ENCODE data around the gene SYT1. TPM values are rescaled to one million over a fixed set of nuclear protein-coding genes. Genes with fewer than 3 reads are reported as not detected.

SYT1 gene
- polyA plus RNA-seq, 3 donors: 0.72 TPM; not detected in 2

- H3K4me1 Mint-ChIP-seq: no peaks in the 10 kb centered on the region
- Histone ChIP-seq H3K9me3 (replicated peaks in 1 of 2; ENCODE audit: control insufficient read depth in 1 of 2, insufficient read depth in 1 of 2, low read length in 2 of 2) (no peaks in the 10 kb centered on the region), H4K20me1 (ENCODE audit: insufficient read depth, low read length) (no peaks in the 10 kb centered on the region), H3K36me3 (replicated peaks in 1 of 2; ENCODE audit: control insufficient read depth in 1 of 2, insufficient read depth in 2 of 2, low read length in 2 of 2) (no peaks in the 10 kb centered on the region), H3K9ac (ENCODE audit: insufficient read depth, low read length, poor library complexity, severe bottlenecking) (no peak overlapping the region), H3K4me3 (replicated peaks in 1 of 3; ENCODE audit: low read depth in 2 of 3, low read length in 3 of 3) (no peak overlapping the region), H2AFZ (ENCODE audit: insufficient read depth, low read depth, low read length, poor library complexity, severe bottlenecking) (no peak overlapping the region), H3K27me3 (ENCODE audit: control insufficient read depth in 2 of 2, insufficient read depth in 2 of 2, low read length in 2 of 2) (no peaks in the 10 kb centered on the region), H3K27ac (ENCODE audit: low read depth in 1 of 2, low read length in 2 of 2) (no peak overlapping the region), H3K4me1 (ENCODE audit: control insufficient read depth in 1 of 2, insufficient read depth in 2 of 2, low read length in 2 of 2) (no peaks in the 10 kb centered on the region), H3K79me2 (ENCODE audit: insufficient read depth, low read length) (no peaks in the 10 kb centered on the region), H3K4me2 (replicated peaks; ENCODE audit: extremely low read depth, low read length, poor library complexity, severe bottlenecking) (no peak overlapping the region)
- no peak overlapping the region for H3K4me3 Mint-ChIP-seq
- no peak for TF ChIP-seq CTCF (IDR thresholded peaks at IDR 0.05)
- H3K36me3 Mint-ChIP-seq: no peaks in the 10 kb centered on the region
- H3K9me3 Mint-ChIP-seq: no peaks in the 10 kb centered on the region
- H3K27me3 Mint-ChIP-seq (ENCODE audit: low read depth in 3 of 3): no peaks in the 10 kb centered on the region
- no peak overlapping the region for H3K27ac Mint-ChIP-seq
- DNase-seq: no peak
- intact Hi-C loops (cut with micrococcal nuclease): no loop called here
- 69% methylated on average over 1 of the region's 2 CpGs for WGBS (ENCODE audit: insufficient coverage)
Observed at GRCh38 chr12:79414252-79414651, 549.7 kb downstream of the SYT1 start.

- H3K4me1 Mint-ChIP-seq: no peaks in the 10 kb centered on the region
- H4K20me1 ChIP-seq (ENCODE audit: insufficient read depth, low read length): no peaks in the 10 kb centered on the region
- no CpG with 5 or more reads among the region's 2 CpGs for WGBS (ENCODE audit: insufficient coverage)
- no peak overlapping the region for H3K27ac ChIP-seq (ENCODE audit: low read depth in 1 of 2, low read length in 2 of 2)
- no peak for TF ChIP-seq CTCF (IDR thresholded peaks at IDR 0.05)
- no peak overlapping the region for H3K27ac Mint-ChIP-seq
- H3K27me3 Mint-ChIP-seq (ENCODE audit: low read depth in 3 of 3): no peaks in the 10 kb centered on the region
- no peak overlapping the region for H3K4me2 ChIP-seq (replicated peaks; ENCODE audit: extremely low read depth, low read length, poor library complexity, severe bottlenecking)
- intact Hi-C loops (cut with micrococcal nuclease): no loop called here
- no peak overlapping the region for H3K4me3 Mint-ChIP-seq
- H3K36me3 ChIP-seq (replicated peaks in 1 of 2; ENCODE audit: control insufficient read depth in 1 of 2, insufficient read depth in 2 of 2, low read length in 2 of 2): no peaks in the 10 kb centered on the region
- H3K4me3 ChIP-seq (replicated peaks in 1 of 3; ENCODE audit: low read depth in 2 of 3, low read length in 3 of 3): no peak overlapping the region
- no peaks in the 10 kb centered on the region for H3K9me3 Mint-ChIP-seq
- no peak overlapping the region for H3K9ac ChIP-seq (ENCODE audit: insufficient read depth, low read length, poor library complexity, severe bottlenecking)
- H3K27me3 ChIP-seq (ENCODE audit: control insufficient read depth in 2 of 2, insufficient read depth in 2 of 2, low read length in 2 of 2): no peaks in the 10 kb centered on the region
- no peaks in the 10 kb centered on the region for H3K36me3 Mint-ChIP-seq
- no peaks in the 10 kb centered on the region for H3K9me3 ChIP-seq (replicated peaks in 1 of 2; ENCODE audit: control insufficient read depth in 1 of 2, insufficient read depth in 1 of 2, low read length in 2 of 2)
- H3K79me2 ChIP-seq (ENCODE audit: insufficient read depth, low read length): no peaks in the 10 kb centered on the region
- DNase-seq: no peak
- H2AFZ ChIP-seq (ENCODE audit: insufficient read depth, low read depth, low read length, poor library complexity, severe bottlenecking): no peak overlapping the region
- no peaks in the 10 kb centered on the region for H3K4me1 ChIP-seq (ENCODE audit: control insufficient read depth in 1 of 2, insufficient read depth in 2 of 2, low read length in 2 of 2)
Observed at GRCh38 chr12:79415321-79415720, 550.7 kb downstream of the SYT1 start.

Measured in CD14-positive monocyte (primary cell).